Thymus (tissue), 11 donors: Measurements from ENCODE around the gene MAD1L1. TPM values are rescaled to one million over a fixed set of nuclear protein-coding genes. Genes with fewer than 3 reads are reported as not detected.

Experiments
- DNase-seq, 9 donors: peaks; one replicate each; pipeline ENCODE4 v3.0.0-alpha.2; 2013; ENCODE audit warnings: low spot score in 9 of 9, low read depth in 6 of 9, missing footprints in 1 of 9
- H3K27ac ChIP-seq, 2 donors: one replicate each; pipeline ENCODE4 v1.5.1; 2013; ENCODE audit warnings: control low read depth in 1 of 2, low read depth in 1 of 2, low read length in 1 of 2, mild to moderate bottlenecking in 1 of 2, moderate library complexity in 1 of 2
- H3K27me3 ChIP-seq, 2 donors: one replicate each; pipeline ENCODE4 v1.5.1; 2013; ENCODE audit warnings: low read length in 1 of 2; ENCODE audit not compliant: control insufficient read depth in 2 of 2, insufficient read depth in 1 of 2
- H3K36me3 ChIP-seq, 2 donors: one replicate each; pipeline ENCODE4 v1.5.1; 2013; ENCODE audit warnings: low read length in 1 of 2, mild to moderate bottlenecking in 1 of 2, moderate library complexity in 1 of 2; ENCODE audit not compliant: control insufficient read depth in 2 of 2, insufficient read depth in 2 of 2
- H3K4me1 ChIP-seq, 2 donors: one replicate each; pipeline ENCODE4 v1.5.1; 2013; ENCODE audit warnings: low read length in 2 of 2; ENCODE audit not compliant: control insufficient read depth in 2 of 2, insufficient read depth in 2 of 2
- H3K4me3 ChIP-seq, 2 donors: one replicate each; pipeline ENCODE4 v1.5.1; 2013; ENCODE audit warnings: low read length in 2 of 2, control low read depth in 1 of 2, mild to moderate bottlenecking in 1 of 2
- H3K9me3 ChIP-seq, 2 donors: one replicate each; pipeline ENCODE4 v1.5.1; 2013; ENCODE audit warnings: low read length in 1 of 2, mild to moderate bottlenecking in 1 of 2; ENCODE audit not compliant: control insufficient read depth in 2 of 2, insufficient read depth in 1 of 2
- WGBS: extraction: QIAGEN DNeasy Blood & Tissue Kit; methylation state at CpG from one replicate; pipeline ENCODE4 v1.1.7; 2013; 5-methylcytosine and 5-hydroxymethylcytosine counted together
- polyA plus RNA-seq: library from polyadenylated mRNA; stranded (reverse); fragments of 200-250 nt; gene quantifications from one replicate; pipeline ENCODE4 v1.2.3, GENCODE V29; 2013
- total RNA-seq: library from RNA; stranded (reverse); fragments of 120-200 nt; gene quantifications from one replicate; pipeline ENCODE4 v1.2.4, GENCODE V29; 2013
- donor health status: healthy.

MAD1L1 gene
- total and polyA plus RNA-seq, 2 donors, result 93.3 to 103 TPM

DNA sequence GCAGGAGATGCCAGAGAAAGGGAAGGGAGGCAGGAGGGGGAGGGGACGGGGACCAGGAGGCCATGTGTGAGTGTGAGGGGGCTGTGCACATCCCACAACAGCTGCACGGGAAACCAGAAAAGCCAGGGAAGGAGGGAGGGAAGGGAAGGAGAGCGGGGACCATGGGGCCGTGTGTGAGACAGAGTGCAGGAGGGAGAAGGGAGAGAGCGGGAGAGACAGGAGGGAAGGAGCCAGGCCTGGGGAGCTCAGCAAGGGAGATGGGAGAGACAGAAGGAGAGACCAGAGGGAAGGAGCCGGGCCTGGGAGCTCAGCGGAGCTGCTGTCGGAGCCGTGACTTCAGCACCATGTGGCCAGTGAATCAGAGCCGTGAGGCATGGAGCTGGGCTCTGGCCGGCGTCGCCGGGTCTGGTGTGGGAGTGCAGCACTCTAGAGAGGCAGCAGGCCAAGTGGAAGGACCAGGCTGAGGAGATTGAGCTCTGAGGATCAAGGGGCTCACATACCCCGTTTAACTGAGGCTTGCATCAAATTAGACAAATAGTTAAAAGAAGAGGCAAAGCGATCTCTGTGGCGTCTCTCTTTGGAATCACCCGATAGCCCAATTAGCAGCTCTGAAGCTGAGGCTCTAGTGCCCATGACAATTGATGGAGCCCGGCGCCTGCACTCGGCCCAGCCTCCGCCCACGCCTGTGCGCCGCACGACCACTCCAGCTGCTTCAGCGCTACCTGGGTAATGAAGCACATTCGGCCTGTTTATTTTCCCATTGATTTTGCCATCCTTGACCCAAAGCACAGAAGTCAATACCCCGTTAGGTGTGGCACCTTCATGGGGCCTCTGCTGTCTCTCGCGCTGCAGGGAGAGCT is 150.4 kb downstream of the MAD1L1 start:
- 96% methylated on average over 31 of the region's 31 CpGs for WGBS
- DNase-seq, result no peak
- peaks cover 0 to 9% of the 10 kb centered on the region in 2 donors for H3K9me3 ChIP-seq
- H3K36me3 ChIP-seq, result peaks cover 11 to 13% of the 10 kb centered on the region in 2 donors
- H3K4me1 ChIP-seq, result peaks cover 23 to 71% of the 10 kb centered on the region in 2 donors
- no peak overlapping the region for H3K27ac ChIP-seq
- H3K27me3 ChIP-seq, result no peaks in the 10 kb centered on the region
- H3K4me3 ChIP-seq, result no peak overlapping the region

DNA sequence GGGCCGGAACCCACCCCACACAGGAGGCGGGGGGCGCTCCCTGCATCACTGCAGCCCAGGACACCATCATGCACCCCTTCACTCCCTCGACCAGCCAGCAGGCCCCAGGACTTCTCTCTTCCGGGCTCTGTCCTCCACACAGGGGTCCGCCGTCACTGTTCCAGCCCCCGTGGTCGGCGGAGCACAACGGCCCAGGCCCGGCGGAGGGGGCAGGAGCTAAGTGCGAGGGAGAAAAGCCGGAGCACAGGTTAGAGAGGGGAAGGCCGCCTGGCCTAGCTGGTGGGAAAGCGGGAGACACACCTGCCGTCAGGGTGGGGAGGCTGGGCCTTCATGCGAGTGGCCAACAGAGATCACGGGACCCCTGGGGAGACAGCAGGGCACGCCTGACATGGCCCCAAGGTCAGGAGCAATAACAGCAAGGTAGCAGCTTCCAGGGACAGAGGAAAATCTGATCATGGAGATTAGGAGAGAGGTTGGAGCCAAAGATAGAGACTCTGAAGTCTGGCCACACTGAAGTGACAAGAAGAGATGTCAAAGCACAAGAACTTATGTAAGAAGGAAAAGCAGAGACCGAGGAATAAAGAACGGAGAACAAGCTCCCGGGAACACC is 151.1 kb downstream of the MAD1L1 start:
- DNase-seq, result no peak
- Histone ChIP-seq H3K4me3 (no peak overlapping the region), H3K27ac (no peak overlapping the region), H3K9me3 (peaks cover 0 to 9% of the 10 kb centered on the region in 2 donors), H3K27me3 (no peaks in the 10 kb centered on the region), H3K4me1 (peaks cover 21 to 65% of the 10 kb centered on the region in 2 donors), H3K36me3 (peaks cover 13 to 17% of the 10 kb centered on the region in 2 donors)
- 96% methylated on average over 24 of the region's 24 CpGs for WGBS

DNA sequence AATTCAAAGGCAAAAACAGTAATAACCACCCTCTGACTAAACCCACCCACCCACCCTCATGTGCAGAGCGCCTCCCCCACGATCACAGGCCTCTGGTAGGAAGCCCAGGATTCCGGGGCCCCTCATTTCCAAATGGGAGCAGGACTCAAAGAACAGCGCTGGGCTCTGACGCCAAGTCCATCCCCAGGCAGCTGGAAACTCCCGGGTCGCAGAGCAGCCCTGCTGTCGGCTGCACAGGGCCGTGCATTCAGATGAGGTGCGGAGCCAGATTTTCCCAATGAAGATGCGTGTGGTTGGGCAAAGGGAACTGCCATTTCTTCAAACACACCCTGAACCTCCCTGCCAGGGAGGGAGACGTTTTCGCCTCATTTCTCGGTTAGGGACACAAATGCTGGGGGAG is 152.3 kb downstream of the MAD1L1 start:
- Histone ChIP-seq H3K27ac (no peak overlapping the region), H3K4me1 (peaks cover 21 to 65% of the 10 kb centered on the region in 2 donors), H3K9me3 (peaks cover 0 to 7% of the 10 kb centered on the region in 2 donors), H3K27me3 (no peaks in the 10 kb centered on the region), H3K4me3 (no peak overlapping the region), H3K36me3 (peaks cover 19 to 25% of the 10 kb centered on the region in 2 donors)
- DNase-seq, result no peak
- 98% methylated on average over 14 of the region's 14 CpGs for WGBS

DNA sequence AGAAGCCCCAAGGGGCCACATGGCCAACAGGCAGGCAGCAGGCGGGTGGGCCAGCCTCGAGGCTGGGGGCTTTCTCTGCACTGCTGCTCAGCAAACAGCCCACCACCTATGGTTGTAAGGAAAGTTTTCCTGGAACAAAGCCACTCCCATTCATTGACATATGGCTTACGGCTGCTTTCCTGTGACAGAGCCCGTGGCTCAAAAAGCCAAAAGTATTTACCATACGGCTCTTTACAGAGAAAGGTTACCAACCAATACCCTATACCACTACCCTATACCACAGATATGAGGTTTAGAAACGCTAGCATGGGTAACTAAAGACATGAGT is 152.7 kb downstream of the MAD1L1 start:
- Histone ChIP-seq H3K4me3 (no peak overlapping the region), H3K4me1 (peaks cover 24 to 65% of the 10 kb centered on the region in 2 donors), H3K27ac (peak overlapping the region in 1 of 2 donors; percentile 57), H3K36me3 (peaks cover 19 to 25% of the 10 kb centered on the region in 2 donors), H3K9me3 (peaks cover 0 to 2% of the 10 kb centered on the region in 2 donors), H3K27me3 (no peaks in the 10 kb centered on the region)
- WGBS, result 69% methylated on average over 6 of the region's 6 CpGs
- no peak for DNase-seq

DNA sequence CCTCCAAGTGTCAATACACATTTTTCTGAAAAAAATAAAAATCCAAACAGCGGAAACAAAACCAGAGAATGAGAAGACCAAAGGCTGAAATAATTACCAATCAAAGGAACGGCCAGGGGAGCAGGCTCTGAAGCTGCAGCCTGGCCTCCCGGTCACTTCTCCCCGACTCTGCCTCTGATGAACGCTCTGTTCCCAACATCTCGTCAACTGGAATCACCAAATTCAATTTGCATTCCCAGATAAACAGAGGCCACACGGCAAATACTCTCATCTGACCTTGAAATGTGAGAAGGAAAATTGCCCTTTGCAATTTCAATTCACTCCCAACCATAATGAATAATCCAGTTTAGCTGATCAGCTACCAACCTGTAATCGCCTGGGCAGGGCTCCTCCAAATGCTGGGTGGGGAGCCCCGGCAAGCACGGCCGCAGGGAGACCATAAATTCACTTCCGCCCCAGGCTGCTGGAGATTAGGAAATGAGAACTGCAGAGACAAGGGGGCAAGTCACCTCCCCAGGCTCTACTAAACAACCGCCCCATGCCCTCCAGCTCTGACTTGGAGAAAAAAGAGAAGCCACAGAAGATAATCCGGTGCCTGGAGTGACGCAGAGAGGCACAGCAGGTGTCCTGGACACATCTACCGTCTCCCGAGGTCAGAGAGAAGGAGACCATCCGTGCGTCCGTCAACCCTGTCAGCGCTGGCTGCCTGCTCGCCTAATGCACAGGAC is 153.2 kb downstream of the MAD1L1 start:
- no peaks in the 10 kb centered on the region for H3K27me3 ChIP-seq
- no peaks in the 10 kb centered on the region for H3K9me3 ChIP-seq
- peak overlapping the region in 1 of 2 donors; percentile 57 for H3K27ac ChIP-seq
- 66% methylated on average over 22 of the region's 22 CpGs for WGBS
- H3K4me1 ChIP-seq, result peaks cover 27 to 65% of the 10 kb centered on the region in 2 donors
- DNase-seq, result peak in 2 of 9 donors; percentile 44 to 70
- peaks cover 19 to 25% of the 10 kb centered on the region in 2 donors for H3K36me3 ChIP-seq
- no peak overlapping the region for H3K4me3 ChIP-seq

DNA sequence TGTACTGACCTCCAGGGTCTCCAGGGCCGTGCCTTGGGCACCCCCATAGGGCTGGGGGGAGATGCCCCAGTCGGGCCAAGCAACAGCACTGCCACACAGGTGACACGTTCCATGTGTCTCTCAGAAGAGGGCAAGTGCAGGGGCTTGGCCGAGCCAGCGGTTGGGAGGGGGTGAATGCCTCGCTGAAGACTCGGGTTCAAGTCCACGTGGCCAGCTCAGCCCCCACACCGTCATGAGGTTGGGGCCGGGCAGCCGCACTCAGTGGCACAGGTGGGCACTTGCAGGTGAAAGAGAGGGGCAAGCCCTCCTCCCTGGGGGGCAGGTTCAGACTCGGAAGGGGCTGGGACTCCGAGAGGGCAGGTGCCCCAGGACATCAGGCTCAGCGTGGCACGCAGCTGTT is 153.8 kb downstream of the MAD1L1 start:
- Histone ChIP-seq H3K9me3 (no peaks in the 10 kb centered on the region), H3K27ac (peak overlapping the region in 1 of 2 donors; percentile 57), H3K4me1 (peaks cover 27 to 65% of the 10 kb centered on the region in 2 donors), H3K36me3 (peaks cover 17 to 25% of the 10 kb centered on the region in 2 donors), H3K4me3 (no peak overlapping the region), H3K27me3 (no peaks in the 10 kb centered on the region)
- no peak for DNase-seq
- 98% methylated on average over 15 of the region's 15 CpGs for whole genome bisulfite sequencing

DNA sequence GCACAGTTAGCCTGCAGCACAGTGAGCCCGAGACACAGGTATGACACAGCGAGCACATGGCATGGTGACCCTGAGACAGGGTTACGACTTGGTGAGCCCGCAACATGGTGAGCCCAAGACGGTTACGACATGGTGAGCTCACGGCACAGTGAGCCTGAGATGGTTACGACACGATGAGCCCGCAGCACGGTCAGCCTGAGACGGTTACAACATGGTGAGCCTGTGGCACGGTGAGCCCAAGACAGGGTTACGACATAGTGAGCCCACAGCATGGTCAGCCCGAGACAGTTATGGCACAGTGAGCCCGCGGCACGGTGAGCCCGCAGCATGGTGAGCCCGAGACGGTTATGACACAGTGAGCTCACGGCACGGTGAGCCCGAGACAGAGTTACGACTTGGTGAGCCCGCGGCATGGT is 156.1 kb downstream of the MAD1L1 start:
- Histone ChIP-seq H3K27ac (no peak overlapping the region), H3K9me3 (no peaks in the 10 kb centered on the region), H3K27me3 (no peaks in the 10 kb centered on the region), H3K4me1 (peaks cover 44 to 67% of the 10 kb centered on the region in 2 donors), H3K36me3 (peaks cover 10 to 18% of the 10 kb centered on the region in 2 donors), H3K4me3 (no peak overlapping the region)
- no peak for DNase-seq
- WGBS, result 98% methylated on average over 27 of the region's 27 CpGs

DNA sequence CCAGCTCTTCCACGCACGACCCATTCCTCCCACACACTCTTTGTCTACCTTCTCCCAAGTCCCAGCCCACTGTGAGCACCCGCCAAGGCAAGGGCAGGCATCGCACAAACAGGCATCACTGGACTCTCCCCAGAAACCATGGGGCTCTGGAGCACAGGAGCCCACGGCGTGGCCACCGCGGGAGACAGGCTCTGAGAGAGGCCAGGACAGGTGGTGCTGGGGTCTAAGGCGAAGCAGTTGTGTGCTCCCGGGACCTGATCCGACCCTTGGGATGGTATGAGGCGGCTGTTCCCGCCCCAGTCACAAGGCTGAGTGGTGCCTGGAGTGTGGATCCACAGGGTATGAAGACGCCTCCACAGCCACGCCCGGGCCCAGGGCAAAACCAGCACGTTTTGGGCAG is 156.9 kb downstream of the MAD1L1 start:
- DNase-seq, result no peak
- Histone ChIP-seq H3K4me3 (no peak overlapping the region), H3K36me3 (peaks cover 9 to 18% of the 10 kb centered on the region in 2 donors), H3K27ac (no peak overlapping the region), H3K9me3 (peaks cover 0 to 6% of the 10 kb centered on the region in 2 donors), H3K4me1 (peaks cover 50 to 74% of the 10 kb centered on the region in 2 donors), H3K27me3 (no peaks in the 10 kb centered on the region)
- 97% methylated on average over 17 of the region's 17 CpGs for WGBS
